Measurements from ENCODE around the gene GPR132. TPM values are rescaled to one million over a fixed set of nuclear protein-coding genes. Genes with fewer than 3 reads are reported as not detected.

GPR132 gene
- polyA plus RNA-seq, 1 donor from 2014 or later: not detected

GRCh38 chr14:105020815-105021655 lies 44.2 kb downstream of the GPR132 start, which contains the start of gene CDCA4:
CDCA4 (minus strand) TSS chr14:105021083; CDS start chr14:105011929, 9,154 bp downstream.
- Histone ChIP-seq H2AFZ (ENCODE audit: low read depth, low read length) (peak within 1 kb of the TSS; percentile 30), H3K36me3 (ENCODE audit: insufficient read depth, low read length) (no peaks in the 10 kb centered on the region), H3K27ac (ENCODE audit: low read length) (peak within 1 kb of the TSS; percentile 49), H3K4me2 (ENCODE audit: low read length) (peak within 1 kb of the TSS; percentile 99), H3K27me3 (ENCODE audit: insufficient read depth, low read depth, low read length) (no peaks in the 10 kb centered on the region), H3F3A (ENCODE audit: insufficient read depth, low read length, poor library complexity, severe bottlenecking) (peaks cover 6% of the 10 kb centered on the region), H4K20me1 (ENCODE audit: insufficient read depth) (no peaks in the 10 kb centered on the region), H3K9me3 (ENCODE audit: low read length) (no peaks in the 10 kb centered on the region), H3K9ac (ENCODE audit: low read length) (peak within 1 kb of the TSS; percentile 68), H3K9me2 (ENCODE audit: insufficient read depth, low read length) (no peaks in the 10 kb centered on the region), H3K79me2 (replicated peaks; ENCODE audit: insufficient read depth, low read length) (peaks cover 35% of the 10 kb centered on the region), H3K4me3 (ENCODE audit: low read length) (peak within 1 kb of the TSS; percentile 93)
- no peak for TF ChIP-seq EP300 (conservative IDR thresholded peaks at IDR 0.05; ENCODE audit: poor library complexity, severe bottlenecking)
- TF ChIP-seq EZH2 (IDR thresholded peaks at IDR 0.05; ENCODE audit: borderline replicate concordance, insufficient read depth, low read length, poor library complexity, severe bottlenecking): no peak
- TF ChIP-seq POLR2AphosphoS5 (IDR thresholded peaks at IDR 0.05): peak; percentile 70
- TF ChIP-seq CTCF (IDR thresholded peaks at IDR 0.05; ENCODE audit: poor library complexity, severe bottlenecking): peak; percentile 60
- TF ChIP-seq RAD21 (conservative IDR thresholded peaks at IDR 0.05): peak; percentile 44
- peak; percentile 22 for TF ChIP-seq SMC3 (conservative IDR thresholded peaks at IDR 0.05; ENCODE audit: poor library complexity)
- TF ChIP-seq MXI1 (conservative IDR thresholded peaks at IDR 0.05; ENCODE audit: poor library complexity, severe bottlenecking): no peak
- TF ChIP-seq REST (IDR thresholded peaks at IDR 0.05; ENCODE audit: borderline replicate concordance): no peak
- TF ChIP-seq TAF1 (IDR thresholded peaks at IDR 0.05; ENCODE audit: low read depth): peak; percentile 5

GRCh38 chr14:105019861-105020814 lies 45.1 kb downstream of the GPR132 start:
- peak; percentile 52 for TF ChIP-seq MXI1 (conservative IDR thresholded peaks at IDR 0.05; ENCODE audit: poor library complexity, severe bottlenecking)
- no peak for TF ChIP-seq EP300 (conservative IDR thresholded peaks at IDR 0.05; ENCODE audit: poor library complexity, severe bottlenecking)
- peak; percentile 35 for TF ChIP-seq TAF1 (IDR thresholded peaks at IDR 0.05; ENCODE audit: low read depth)
- no peak for TF ChIP-seq EZH2 (IDR thresholded peaks at IDR 0.05; ENCODE audit: borderline replicate concordance, insufficient read depth, low read length, poor library complexity, severe bottlenecking)
- no peak for TF ChIP-seq CTCF (IDR thresholded peaks at IDR 0.05; ENCODE audit: poor library complexity, severe bottlenecking)
- no peak for TF ChIP-seq REST (IDR thresholded peaks at IDR 0.05; ENCODE audit: borderline replicate concordance)
- TF ChIP-seq POLR2AphosphoS5 (IDR thresholded peaks at IDR 0.05): peak; percentile 7
- peak; percentile 53 for TF ChIP-seq SMC3 (conservative IDR thresholded peaks at IDR 0.05; ENCODE audit: poor library complexity)
- TF ChIP-seq RAD21 (conservative IDR thresholded peaks at IDR 0.05): no peak
- H4K20me1 ChIP-seq (ENCODE audit: insufficient read depth): no peaks in the 10 kb centered on the region
- no peak overlapping the region for H2AFZ ChIP-seq (ENCODE audit: low read depth, low read length)
- H3K36me3 ChIP-seq (ENCODE audit: insufficient read depth, low read length): no peaks in the 10 kb centered on the region
- H3K27ac ChIP-seq (ENCODE audit: low read length): peak overlapping the region; percentile 49
- peaks cover 6% of the 10 kb centered on the region for H3F3A ChIP-seq (ENCODE audit: insufficient read depth, low read length, poor library complexity, severe bottlenecking)
- H3K4me2 ChIP-seq (ENCODE audit: low read length): peak overlapping the region; percentile 80
- H3K9ac ChIP-seq (ENCODE audit: low read length): peak overlapping the region; percentile 68
- H3K79me2 ChIP-seq (replicated peaks; ENCODE audit: insufficient read depth, low read length): peaks cover 44% of the 10 kb centered on the region
- peak overlapping the region; percentile 93 for H3K4me3 ChIP-seq (ENCODE audit: low read length)
- no peaks in the 10 kb centered on the region for H3K9me3 ChIP-seq (ENCODE audit: low read length)
- H3K9me2 ChIP-seq (ENCODE audit: insufficient read depth, low read length): no peaks in the 10 kb centered on the region
- H3K27me3 ChIP-seq (ENCODE audit: insufficient read depth, low read depth, low read length): no peaks in the 10 kb centered on the region
